GM23338 (cell line): ENCODE measurements around the gene CELSR1. TPM values are rescaled to one million over a fixed set of nuclear protein-coding genes. Genes with fewer than 3 reads are reported as not detected.

ENCODE experiments used
- ATAC-seq: fragments of 200-7000 bp; cut with Tn5 transposase; 3 replicates; pipeline ENCODE4 v1.9.1; 2020
- DNase-seq: peaks from one replicate; pipeline ENCODE4 v3.0.0-alpha.2; 2015; ENCODE audit warnings: low spot score
- H2AFZ ChIP-seq: fragments of 200-600 bp; sonication (generic); 2 replicates; pipeline ENCODE4 v1.8.0; 2016; ENCODE audit warnings: antibody characterized with exemption, mild to moderate bottlenecking, moderate library complexity
- H3F3A ChIP-seq: fragments of 200-600 bp; sonication (generic); replicated peaks from 2 replicates; pipeline ENCODE4 v1.8.0; 2017; ENCODE audit warnings: antibody characterized with exemption, mixed run types, low read depth
- H3K27ac ChIP-seq: fragments of 200-600 bp; sonication (generic); 2 replicates; pipeline ENCODE4 v1.6.1; 2016; ENCODE audit warnings: low read depth
- H3K27me3 ChIP-seq: fragments of 200-600 bp; sonication (generic); 2 replicates; pipeline ENCODE4 v1.8.0; 2016; ENCODE audit warnings: mild to moderate bottlenecking, mixed run types, moderate library complexity; ENCODE audit not compliant: insufficient read depth
- H3K36me3 ChIP-seq: fragments of 200-600 bp; sonication (generic); 2 replicates; pipeline ENCODE4 v1.8.0; 2016; ENCODE audit warnings: mild to moderate bottlenecking; ENCODE audit not compliant: insufficient read depth
- H3K4me1 ChIP-seq: fragments of 200-600 bp; sonication (generic); 2 replicates; pipeline ENCODE4 v1.8.0; 2016; ENCODE audit warnings: mild to moderate bottlenecking, moderate library complexity; ENCODE audit not compliant: insufficient read depth
- H3K4me2 ChIP-seq: fragments of 200-600 bp; sonication (generic); 2 replicates; pipeline ENCODE4 v1.7.1; 2017; ENCODE audit warnings: mixed run types
- H3K4me3 ChIP-seq: fragments of 200-600 bp; sonication (generic); 2 replicates; pipeline ENCODE4 v1.6.1; 2016; ENCODE audit warnings: mixed run types
- H3K79me2 ChIP-seq: fragments of 200-600 bp; sonication (generic); replicated peaks from 2 replicates; pipeline ENCODE4 v1.8.0; 2017; ENCODE audit warnings: mild to moderate bottlenecking; ENCODE audit not compliant: insufficient read depth
- H3K9me2 ChIP-seq: fragments of 200-600 bp; sonication (generic); 2 replicates; pipeline ENCODE4 v1.8.0; 2017; ENCODE audit not compliant: insufficient read depth
- H4K20me1 ChIP-seq: fragments of 200-600 bp; sonication (generic); replicated peaks from 2 replicates; pipeline ENCODE4 v1.8.0; 2017; ENCODE audit warnings: mild to moderate bottlenecking; ENCODE audit not compliant: insufficient read depth
- H3K27ac Mint-ChIP-seq: 2 replicates; pipeline ENCODE4 v1.8.0; 2020; ENCODE audit warnings: inconsistent platforms, mild to moderate bottlenecking, moderate library complexity, mixed read lengths
- H3K27me3 Mint-ChIP-seq: 3 replicates; pipeline ENCODE4 v1.8.0; 2022; ENCODE audit warnings: low read depth, mild to moderate bottlenecking, moderate library complexity, mixed read lengths, inconsistent platforms; ENCODE audit not compliant: insufficient read depth, poor library complexity
- H3K36me3 Mint-ChIP-seq: 3 replicates; pipeline ENCODE4 v1.8.0; 2021; ENCODE audit warnings: low read depth, mild to moderate bottlenecking, inconsistent platforms, moderate library complexity, mixed read lengths
- H3K4me1 Mint-ChIP-seq: 3 replicates; pipeline ENCODE4 v1.8.0; 2020; ENCODE audit warnings: mild to moderate bottlenecking, inconsistent platforms, mixed read lengths
- H3K4me3 Mint-ChIP-seq: 3 replicates; pipeline ENCODE4 v1.8.0; 2021; ENCODE audit warnings: moderate library complexity, mild to moderate bottlenecking, inconsistent platforms, mixed read lengths
- H3K9me3 Mint-ChIP-seq: 3 replicates; pipeline ENCODE4 v1.8.0; 2020; ENCODE audit warnings: moderate library complexity, mild to moderate bottlenecking, inconsistent platforms, mixed read lengths
- CREB1 ChIP-seq: fragments of 250-450 bp; sonication (Bioruptor Pico); IDR thresholded peaks from 2 replicates; pipeline ENCODE4 v1.5.0; 2020; ENCODE audit warnings: low read depth, mild to moderate bottlenecking, moderate library complexity
- EZH2 ChIP-seq: fragments of 200-600 bp; sonication (generic); IDR thresholded peaks from one replicate; pipeline ENCODE4 v1.8.0; 2017; ENCODE audit warnings: antibody characterized with exemption, mild to moderate bottlenecking, low read depth; ENCODE audit not compliant: unreplicated experiment
- EZH2phosphoT487 ChIP-seq: fragments of 200-600 bp; sonication (generic); IDR thresholded peaks from one replicate; pipeline ENCODE4 v1.8.1; 2018; ENCODE audit warnings: antibody characterized with exemption; ENCODE audit not compliant: unreplicated experiment
- JUNB ChIP-seq: IDR thresholded peaks from one replicate; pipeline ENCODE4 v1.6.1; 2016; ENCODE audit warnings: antibody characterized with exemption; ENCODE audit not compliant: unreplicated experiment
- NANOG ChIP-seq: IDR thresholded peaks from 2 replicates; pipeline ENCODE4 v1.6.1; 2016; ENCODE audit warnings: antibody characterized with exemption, borderline replicate concordance
- POLR2AphosphoS5 ChIP-seq: IDR thresholded peaks from 2 replicates; pipeline ENCODE4 v1.6.1; 2016; ENCODE audit warnings: antibody characterized with exemption, low read depth
- STAT1 ChIP-seq: IDR thresholded peaks from one replicate; pipeline ENCODE4 v1.6.1; 2016; ENCODE audit warnings: antibody characterized with exemption; ENCODE audit not compliant: unreplicated experiment
- ZNF114 ChIP-seq: fragments of 250-450 bp; sonication (Bioruptor Pico); IDR thresholded peaks from 2 replicates; pipeline ENCODE4 v1.5.0; 2020; ENCODE audit warnings: mild to moderate bottlenecking, moderate library complexity
- ZNF331 ChIP-seq: fragments of 250-450 bp; sonication (Bioruptor Pico); IDR thresholded peaks from 2 replicates; pipeline ENCODE4 v1.5.0; 2020; ENCODE audit warnings: low read depth, mild to moderate bottlenecking, moderate library complexity
- polyA plus RNA-seq: library from polyadenylated mRNA; unstranded; fragments of >200 nt; fragmentation: Nextera tagmentation; extraction: Ambion mirVana; gene quantifications from 2 replicates; pipeline ENCODE4 v1.2.1, GENCODE V29; 2016
- total RNA-seq: library from RNA; depleted of rRNA; stranded (reverse); fragments of >200 nt; shearing (Covaris generic); gene quantifications from 2 replicates; pipeline ENCODE4 v1.2.3, GENCODE V29; 2014
- TF ChIP-seq, protein P1 (sequence below): IDR thresholded peaks from 2 replicates; pipeline ENCODE4 v1.6.1; 2016; ENCODE audit warnings: antibody characterized with exemption
- TF ChIP-seq, protein P2 (sequence below): fragments of 250-450 bp; sonication (Bioruptor Pico); IDR thresholded peaks from 2 replicates; pipeline ENCODE4 v1.5.0; 2020; ENCODE audit warnings: mild to moderate bottlenecking, moderate library complexity
- TF ChIP-seq, protein P3 (sequence below), 2 experiments: fragments of 200-600 bp in 1 of 2; sonication (generic) in 1 of 2; conservative IDR thresholded peaks; 2 replicates each; pipeline versions ENCODE4 v1.5.1 to v1.6.1; 2016 to 2017; ENCODE audit warnings: antibody characterized with exemption in 2 of 2, low read depth in 2 of 2, mild to moderate bottlenecking in 2 of 2, moderate library complexity in 1 of 2
- TF ChIP-seq, protein P4 (sequence below): IDR thresholded peaks from one replicate; pipeline ENCODE4 v1.6.1; 2018; ENCODE audit warnings: antibody characterized with exemption; ENCODE audit not compliant: unreplicated experiment

CELSR1 gene
- total and polyA plus RNA-seq, 2 experiments from 2014 or later: 4.8 to 20.4 TPM

DNA sequence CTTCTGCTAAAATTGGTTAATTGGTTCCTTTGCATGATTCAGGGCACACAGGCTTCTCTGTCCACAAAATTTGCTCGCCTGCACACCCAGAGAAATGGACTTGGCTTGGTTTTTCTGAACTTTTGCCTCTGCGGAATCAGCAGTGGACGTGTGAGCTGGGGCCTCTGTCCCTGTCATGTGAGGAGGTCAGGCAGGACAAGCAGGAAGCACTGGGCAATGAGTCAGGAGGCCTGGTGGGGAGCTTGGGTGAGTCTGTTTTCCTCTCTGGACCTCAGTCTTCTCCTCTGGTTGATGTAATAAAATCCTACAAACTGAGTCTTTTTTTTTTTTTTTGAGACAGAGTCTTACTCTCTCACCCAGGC lies 10.4 kb upstream of the CELSR1 start:
- Histone ChIP-seq H3K9me2 (no peaks in the 10 kb centered on the region), H3K27me3 (no peaks in the 10 kb centered on the region), H3K36me3 (no peaks in the 10 kb centered on the region), H3K4me3 (no peak overlapping the region), H4K20me1 (no peaks in the 10 kb centered on the region), H3F3A (no peaks in the 10 kb centered on the region), H3K4me1 (no peaks in the 10 kb centered on the region), H2AFZ (no peak overlapping the region), H3K4me2 (no peak overlapping the region), H3K79me2 (no peaks in the 10 kb centered on the region), H3K27ac (no peak overlapping the region)
- TF ChIP-seq, protein P1, sequence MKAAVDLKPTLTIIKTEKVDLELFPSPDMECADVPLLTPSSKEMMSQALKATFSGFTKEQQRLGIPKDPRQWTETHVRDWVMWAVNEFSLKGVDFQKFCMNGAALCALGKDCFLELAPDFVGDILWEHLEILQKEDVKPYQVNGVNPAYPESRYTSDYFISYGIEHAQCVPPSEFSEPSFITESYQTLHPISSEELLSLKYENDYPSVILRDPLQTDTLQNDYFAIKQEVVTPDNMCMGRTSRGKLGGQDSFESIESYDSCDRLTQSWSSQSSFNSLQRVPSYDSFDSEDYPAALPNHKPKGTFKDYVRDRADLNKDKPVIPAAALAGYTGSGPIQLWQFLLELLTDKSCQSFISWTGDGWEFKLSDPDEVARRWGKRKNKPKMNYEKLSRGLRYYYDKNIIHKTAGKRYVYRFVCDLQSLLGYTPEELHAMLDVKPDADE: no peak
- TF ChIP-seq EZH2 (no peak), STAT1 (no peak), ZNF114 (no peak), CREB1 (CRISPR knock-in tag) (no peak), NANOG (no peak), POLR2AphosphoS5 (no peak), EZH2phosphoT487 (no peak), JUNB (no peak), ZNF331 (CRISPR knock-in tag) (no peak)
- TF ChIP-seq, protein P2, sequence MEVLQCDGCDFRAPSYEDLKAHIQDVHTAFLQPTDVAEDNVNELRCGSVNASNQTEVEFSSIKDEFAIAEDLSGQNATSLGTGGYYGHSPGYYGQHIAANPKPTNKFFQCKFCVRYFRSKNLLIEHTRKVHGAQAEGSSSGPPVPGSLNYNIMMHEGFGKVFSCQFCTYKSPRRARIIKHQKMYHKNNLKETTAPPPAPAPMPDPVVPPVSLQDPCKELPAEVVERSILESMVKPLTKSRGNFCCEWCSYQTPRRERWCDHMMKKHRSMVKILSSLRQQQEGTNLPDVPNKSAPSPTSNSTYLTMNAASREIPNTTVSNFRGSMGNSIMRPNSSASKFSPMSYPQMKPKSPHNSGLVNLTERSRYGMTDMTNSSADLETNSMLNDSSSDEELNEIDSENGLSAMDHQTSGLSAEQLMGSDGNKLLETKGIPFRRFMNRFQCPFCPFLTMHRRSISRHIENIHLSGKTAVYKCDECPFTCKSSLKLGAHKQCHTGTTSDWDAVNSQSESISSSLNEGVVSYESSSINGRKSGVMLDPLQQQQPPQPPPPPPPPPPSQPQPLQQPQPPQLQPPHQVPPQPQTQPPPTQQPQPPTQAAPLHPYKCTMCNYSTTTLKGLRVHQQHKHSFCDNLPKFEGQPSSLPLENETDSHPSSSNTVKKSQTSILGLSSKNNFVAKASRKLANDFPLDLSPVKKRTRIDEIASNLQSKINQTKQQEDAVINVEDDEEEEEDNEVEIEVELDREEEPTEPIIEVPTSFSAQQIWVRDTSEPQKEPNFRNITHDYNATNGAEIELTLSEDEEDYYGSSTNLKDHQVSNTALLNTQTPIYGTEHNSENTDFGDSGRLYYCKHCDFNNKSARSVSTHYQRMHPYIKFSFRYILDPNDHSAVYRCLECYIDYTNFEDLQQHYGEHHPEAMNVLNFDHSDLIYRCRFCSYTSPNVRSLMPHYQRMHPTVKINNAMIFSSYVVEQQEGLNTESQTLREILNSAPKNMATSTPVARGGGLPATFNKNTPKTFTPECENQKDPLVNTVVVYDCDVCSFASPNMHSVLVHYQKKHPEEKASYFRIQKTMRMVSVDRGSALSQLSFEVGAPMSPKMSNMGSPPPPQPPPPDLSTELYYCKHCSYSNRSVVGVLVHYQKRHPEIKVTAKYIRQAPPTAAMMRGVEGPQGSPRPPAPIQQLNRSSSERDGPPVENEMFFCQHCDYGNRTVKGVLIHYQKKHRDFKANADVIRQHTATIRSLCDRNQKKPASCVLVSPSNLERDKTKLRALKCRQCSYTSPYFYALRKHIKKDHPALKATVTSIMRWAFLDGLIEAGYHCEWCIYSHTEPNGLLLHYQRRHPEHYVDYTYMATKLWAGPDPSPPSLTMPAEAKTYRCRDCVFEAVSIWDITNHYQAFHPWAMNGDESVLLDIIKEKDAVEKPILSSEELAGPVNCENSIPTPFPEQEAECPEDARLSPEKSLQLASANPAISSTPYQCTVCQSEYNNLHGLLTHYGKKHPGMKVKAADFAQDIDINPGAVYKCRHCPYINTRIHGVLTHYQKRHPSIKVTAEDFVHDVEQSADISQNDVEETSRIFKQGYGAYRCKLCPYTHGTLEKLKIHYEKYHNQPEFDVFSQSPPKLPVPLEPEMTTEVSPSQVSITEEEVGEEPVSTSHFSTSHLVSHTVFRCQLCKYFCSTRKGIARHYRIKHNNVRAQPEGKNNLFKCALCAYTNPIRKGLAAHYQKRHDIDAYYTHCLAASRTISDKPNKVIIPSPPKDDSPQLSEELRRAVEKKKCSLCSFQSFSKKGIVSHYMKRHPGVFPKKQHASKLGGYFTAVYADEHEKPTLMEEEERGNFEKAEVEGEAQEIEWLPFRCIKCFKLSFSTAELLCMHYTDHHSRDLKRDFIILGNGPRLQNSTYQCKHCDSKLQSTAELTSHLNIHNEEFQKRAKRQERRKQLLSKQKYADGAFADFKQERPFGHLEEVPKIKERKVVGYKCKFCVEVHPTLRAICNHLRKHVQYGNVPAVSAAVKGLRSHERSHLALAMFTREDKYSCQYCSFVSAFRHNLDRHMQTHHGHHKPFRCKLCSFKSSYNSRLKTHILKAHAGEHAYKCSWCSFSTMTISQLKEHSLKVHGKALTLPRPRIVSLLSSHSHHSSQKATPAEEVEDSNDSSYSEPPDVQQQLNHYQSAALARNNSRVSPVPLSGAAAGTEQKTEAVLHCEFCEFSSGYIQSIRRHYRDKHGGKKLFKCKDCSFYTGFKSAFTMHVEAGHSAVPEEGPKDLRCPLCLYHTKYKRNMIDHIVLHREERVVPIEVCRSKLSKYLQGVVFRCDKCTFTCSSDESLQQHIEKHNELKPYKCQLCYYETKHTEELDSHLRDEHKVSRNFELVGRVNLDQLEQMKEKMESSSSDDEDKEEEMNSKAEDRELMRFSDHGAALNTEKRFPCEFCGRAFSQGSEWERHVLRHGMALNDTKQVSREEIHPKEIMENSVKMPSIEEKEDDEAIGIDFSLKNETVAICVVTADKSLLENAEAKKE: no peak
- TF ChIP-seq, protein P3, sequence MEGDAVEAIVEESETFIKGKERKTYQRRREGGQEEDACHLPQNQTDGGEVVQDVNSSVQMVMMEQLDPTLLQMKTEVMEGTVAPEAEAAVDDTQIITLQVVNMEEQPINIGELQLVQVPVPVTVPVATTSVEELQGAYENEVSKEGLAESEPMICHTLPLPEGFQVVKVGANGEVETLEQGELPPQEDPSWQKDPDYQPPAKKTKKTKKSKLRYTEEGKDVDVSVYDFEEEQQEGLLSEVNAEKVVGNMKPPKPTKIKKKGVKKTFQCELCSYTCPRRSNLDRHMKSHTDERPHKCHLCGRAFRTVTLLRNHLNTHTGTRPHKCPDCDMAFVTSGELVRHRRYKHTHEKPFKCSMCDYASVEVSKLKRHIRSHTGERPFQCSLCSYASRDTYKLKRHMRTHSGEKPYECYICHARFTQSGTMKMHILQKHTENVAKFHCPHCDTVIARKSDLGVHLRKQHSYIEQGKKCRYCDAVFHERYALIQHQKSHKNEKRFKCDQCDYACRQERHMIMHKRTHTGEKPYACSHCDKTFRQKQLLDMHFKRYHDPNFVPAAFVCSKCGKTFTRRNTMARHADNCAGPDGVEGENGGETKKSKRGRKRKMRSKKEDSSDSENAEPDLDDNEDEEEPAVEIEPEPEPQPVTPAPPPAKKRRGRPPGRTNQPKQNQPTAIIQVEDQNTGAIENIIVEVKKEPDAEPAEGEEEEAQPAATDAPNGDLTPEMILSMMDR (conservative IDR thresholded peaks at IDR 0.05; ENCODE audit: low read depth in 2 of 2): no peak
- TF ChIP-seq, protein P4, sequence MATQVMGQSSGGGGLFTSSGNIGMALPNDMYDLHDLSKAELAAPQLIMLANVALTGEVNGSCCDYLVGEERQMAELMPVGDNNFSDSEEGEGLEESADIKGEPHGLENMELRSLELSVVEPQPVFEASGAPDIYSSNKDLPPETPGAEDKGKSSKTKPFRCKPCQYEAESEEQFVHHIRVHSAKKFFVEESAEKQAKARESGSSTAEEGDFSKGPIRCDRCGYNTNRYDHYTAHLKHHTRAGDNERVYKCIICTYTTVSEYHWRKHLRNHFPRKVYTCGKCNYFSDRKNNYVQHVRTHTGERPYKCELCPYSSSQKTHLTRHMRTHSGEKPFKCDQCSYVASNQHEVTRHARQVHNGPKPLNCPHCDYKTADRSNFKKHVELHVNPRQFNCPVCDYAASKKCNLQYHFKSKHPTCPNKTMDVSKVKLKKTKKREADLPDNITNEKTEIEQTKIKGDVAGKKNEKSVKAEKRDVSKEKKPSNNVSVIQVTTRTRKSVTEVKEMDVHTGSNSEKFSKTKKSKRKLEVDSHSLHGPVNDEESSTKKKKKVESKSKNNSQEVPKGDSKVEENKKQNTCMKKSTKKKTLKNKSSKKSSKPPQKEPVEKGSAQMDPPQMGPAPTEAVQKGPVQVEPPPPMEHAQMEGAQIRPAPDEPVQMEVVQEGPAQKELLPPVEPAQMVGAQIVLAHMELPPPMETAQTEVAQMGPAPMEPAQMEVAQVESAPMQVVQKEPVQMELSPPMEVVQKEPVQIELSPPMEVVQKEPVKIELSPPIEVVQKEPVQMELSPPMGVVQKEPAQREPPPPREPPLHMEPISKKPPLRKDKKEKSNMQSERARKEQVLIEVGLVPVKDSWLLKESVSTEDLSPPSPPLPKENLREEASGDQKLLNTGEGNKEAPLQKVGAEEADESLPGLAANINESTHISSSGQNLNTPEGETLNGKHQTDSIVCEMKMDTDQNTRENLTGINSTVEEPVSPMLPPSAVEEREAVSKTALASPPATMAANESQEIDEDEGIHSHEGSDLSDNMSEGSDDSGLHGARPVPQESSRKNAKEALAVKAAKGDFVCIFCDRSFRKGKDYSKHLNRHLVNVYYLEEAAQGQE: no peak
- Mint-ChIP-seq H3K4me3 (no peak overlapping the region), H3K9me3 (no peaks in the 10 kb centered on the region), H3K27me3 (peaks cover 19% of the 10 kb centered on the region), H3K27ac (no peak overlapping the region), H3K4me1 (0 out of 3 replicates have a peak, but pooled peaks cover 1% of the 10 kb centered on the region), H3K36me3 (no peaks in the 10 kb centered on the region)
- ATAC-seq: no peak
- no peak for DNase-seq
